ENCODE results near the gene GPA33.

Gene GPA33

GRCh38 chr1:167059809-167060107 is 30.4 kb downstream of the GPA33 start:
- DNase-seq (ENCODE audit: low read depth in 1 of 2, low spot score in 1 of 2) = no peak
- Histone ChIP-seq H3K27me3 (ENCODE audit: insufficient read depth, poor library complexity, severe bottlenecking) (no peaks in the 10 kb centered on the region), H3K4me3 (replicated peaks; ENCODE audit: insufficient read depth, low read length) (no peak overlapping the region), H3K27ac (replicated peaks) (no peak overlapping the region)
- no peak for TF ChIP-seq REST (IDR thresholded peaks at IDR 0.05; ENCODE audit: insufficient replicate concordance, low read depth)
- no peak for TF ChIP-seq CTCF (IDR thresholded peaks at IDR 0.05; ENCODE audit: insufficient read depth, low read length)
- no peak for TF ChIP-seq SPI1 (IDR thresholded peaks at IDR 0.05; ENCODE audit: borderline replicate concordance, low read depth)
- TF ChIP-seq GABPA (IDR thresholded peaks at IDR 0.05; ENCODE audit: low read depth) = no peak
- TF ChIP-seq POLR2AphosphoS5 (IDR thresholded peaks at IDR 0.05; ENCODE audit: low read depth) = no peak

- H3K27ac ChIP-seq (replicated peaks) = peak overlapping the region; percentile 26; the same call in 1 of the 2 replicates
- peak in 1 of 2 experiments; percentile 65 for DNase-seq (ENCODE audit: low read depth in 1 of 2, low spot score in 1 of 2)
- H3K4me3 ChIP-seq (replicated peaks; ENCODE audit: insufficient read depth, low read length) = no peak overlapping the region
- H3K27me3 ChIP-seq (ENCODE audit: insufficient read depth, poor library complexity, severe bottlenecking) = no peaks in the 10 kb centered on the region
- TF ChIP-seq CTCF (IDR thresholded peaks at IDR 0.05; ENCODE audit: insufficient read depth, low read length) = peak; percentile 96
- no peak for TF ChIP-seq POLR2AphosphoS5 (IDR thresholded peaks at IDR 0.05; ENCODE audit: low read depth)
These were observed 30.9 kb downstream of the GPA33 start for GRCh38 chr1:167059045-167059808.

GRCh38 chr1:167057241-167057688 is 32.9 kb downstream of the GPA33 start:
- no peak overlapping the region for H3K27ac ChIP-seq (replicated peaks)
- peak; percentile 17 to 74 for DNase-seq (ENCODE audit: low read depth in 1 of 2, low spot score in 1 of 2)
- TF ChIP-seq POLR2AphosphoS5 (IDR thresholded peaks at IDR 0.05; ENCODE audit: low read depth) (no peak), CTCF (IDR thresholded peaks at IDR 0.05; ENCODE audit: insufficient read depth, low read length) (peak; percentile 49)
- H3K4me3 ChIP-seq (replicated peaks; ENCODE audit: insufficient read depth, low read length) = no peak overlapping the region
- H3K27me3 ChIP-seq (ENCODE audit: insufficient read depth, poor library complexity, severe bottlenecking) = no peaks in the 10 kb centered on the region

GRCh38 chr1:167056529-167057231 is 33.5 kb downstream of the GPA33 start:
- DNase-seq (ENCODE audit: low read depth in 1 of 2, low spot score in 1 of 2) = peak in 1 of 2 experiments; percentile 36
- TF ChIP-seq REST (IDR thresholded peaks at IDR 0.05; ENCODE audit: insufficient replicate concordance, low read depth) = no peak
- TF ChIP-seq POLR2AphosphoS5 (IDR thresholded peaks at IDR 0.05; ENCODE audit: low read depth) = no peak
- TF ChIP-seq GABPA (IDR thresholded peaks at IDR 0.05; ENCODE audit: low read depth) = no peak
- no peak overlapping the region for H3K27ac ChIP-seq (replicated peaks)
- no peaks in the 10 kb centered on the region for H3K27me3 ChIP-seq (ENCODE audit: insufficient read depth, poor library complexity, severe bottlenecking)
- no peak overlapping the region for H3K4me3 ChIP-seq (replicated peaks; ENCODE audit: insufficient read depth, low read length)

Measured in HL-60 (cell line).